HepG2 (cell line): Measurements from ENCODE around the gene MKRN2OS. TPM values are rescaled to one million over a fixed set of nuclear protein-coding genes. Genes with fewer than 3 reads are reported as not detected.
A peak's percentile ranks its signal among the peaks of the same experiment; 100 is the strongest.

Experiments used
- ATF6 ChIP-seq: sonication (generic); formaldehyde crosslinking; conservative IDR thresholded peaks from 2 replicates; pipeline ENCODE4 v1.4.0; 2020; ENCODE audit warnings: missing genetic modification reagents
- MEIS1 ChIP-seq: sonication (generic); formaldehyde crosslinking; IDR thresholded peaks from 2 replicates; pipeline ENCODE4 v1.9.0; 2021; ENCODE audit warnings: mild to moderate bottlenecking, missing genetic modification reagents, moderate library complexity, borderline replicate concordance
- NCOA1 ChIP-seq: sonication (generic); formaldehyde crosslinking; IDR thresholded peaks from 2 replicates; pipeline ENCODE4 v1.9.0; 2021; ENCODE audit warnings: missing genetic modification reagents
- SALL1 ChIP-seq: sonication (generic); formaldehyde crosslinking; IDR thresholded peaks from 2 replicates; pipeline ENCODE4 v1.8.0; 2022; ENCODE audit warnings: mild to moderate bottlenecking, missing genetic modification reagents
- SCMH1 ChIP-seq: sonication (generic); formaldehyde crosslinking; IDR thresholded peaks from 2 replicates; pipeline ENCODE4 v1.9.0; 2021; ENCODE audit warnings: missing genetic modification reagents, mild to moderate bottlenecking, borderline replicate concordance
- STAT5B ChIP-seq: sonication (generic); formaldehyde crosslinking; IDR thresholded peaks from 2 replicates; pipeline ENCODE4 v1.4.0; 2020; ENCODE audit warnings: missing genetic modification reagents
- YEATS2 ChIP-seq: sonication (generic); formaldehyde crosslinking; IDR thresholded peaks from 2 replicates; pipeline ENCODE4 v1.4.0; 2020; ENCODE audit warnings: missing genetic modification reagents, borderline replicate concordance
- ZNF331 ChIP-seq: sonication (generic); formaldehyde crosslinking; IDR thresholded peaks from 2 replicates; pipeline ENCODE4 v1.4.0; 2020; ENCODE audit warnings: missing genetic modification reagents
- ZNF513 ChIP-seq: sonication (generic); formaldehyde crosslinking; conservative IDR thresholded peaks from 2 replicates; pipeline ENCODE4 v1.5.0; 2020; ENCODE audit warnings: missing genetic modification reagents
- polyA plus RNA-seq, 8 experiments: library from polyadenylated mRNA; depleted of rRNA in 3 of 8; stranded (reverse) in 7 of 8; unstranded in 1 of 8; fragments of >200 nt; fragmentation: Illumina TruSeq in 4 of 8; extraction: Trizol in 4 of 8; gene quantifications; 2 replicates each; pipeline versions ENCODE4 v1.2.1 to v1.2.3, GENCODE V29; 2011 to 2016; ENCODE audit warnings: low read depth in 4 of 8, missing spikeins in 1 of 8, mixed read lengths in 1 of 8; ENCODE audit not compliant: insufficient read depth in 1 of 8
- total RNA-seq, 5 experiments: library from RNA; depleted of rRNA; stranded (reverse); fragments of >200 nt; fragmentation: Illumina TruSeq; extraction: Trizol; gene quantifications; 2 replicates each; pipeline ENCODE4 v1.2.3, GENCODE V29; 2016; ENCODE audit warnings: low read depth in 1 of 5
- TF ChIP-seq, protein P1 (sequence below): sonication (generic); formaldehyde crosslinking; IDR thresholded peaks from 2 replicates; pipeline ENCODE4 v1.5.0; 2020; ENCODE audit warnings: mild to moderate bottlenecking, missing genetic modification reagents, borderline replicate concordance
- TF ChIP-seq, protein P2 (sequence below): sonication (generic); formaldehyde crosslinking; IDR thresholded peaks from 2 replicates; pipeline ENCODE4 v1.4.0; 2020; ENCODE audit warnings: missing genetic modification reagents, borderline replicate concordance

MKRN2OS gene
- total and polyA plus RNA-seq, 2 of the 13 experiments (the other 11 are each of a cell fraction or from before 2014, with no cell fraction given), result not detected

DNA sequence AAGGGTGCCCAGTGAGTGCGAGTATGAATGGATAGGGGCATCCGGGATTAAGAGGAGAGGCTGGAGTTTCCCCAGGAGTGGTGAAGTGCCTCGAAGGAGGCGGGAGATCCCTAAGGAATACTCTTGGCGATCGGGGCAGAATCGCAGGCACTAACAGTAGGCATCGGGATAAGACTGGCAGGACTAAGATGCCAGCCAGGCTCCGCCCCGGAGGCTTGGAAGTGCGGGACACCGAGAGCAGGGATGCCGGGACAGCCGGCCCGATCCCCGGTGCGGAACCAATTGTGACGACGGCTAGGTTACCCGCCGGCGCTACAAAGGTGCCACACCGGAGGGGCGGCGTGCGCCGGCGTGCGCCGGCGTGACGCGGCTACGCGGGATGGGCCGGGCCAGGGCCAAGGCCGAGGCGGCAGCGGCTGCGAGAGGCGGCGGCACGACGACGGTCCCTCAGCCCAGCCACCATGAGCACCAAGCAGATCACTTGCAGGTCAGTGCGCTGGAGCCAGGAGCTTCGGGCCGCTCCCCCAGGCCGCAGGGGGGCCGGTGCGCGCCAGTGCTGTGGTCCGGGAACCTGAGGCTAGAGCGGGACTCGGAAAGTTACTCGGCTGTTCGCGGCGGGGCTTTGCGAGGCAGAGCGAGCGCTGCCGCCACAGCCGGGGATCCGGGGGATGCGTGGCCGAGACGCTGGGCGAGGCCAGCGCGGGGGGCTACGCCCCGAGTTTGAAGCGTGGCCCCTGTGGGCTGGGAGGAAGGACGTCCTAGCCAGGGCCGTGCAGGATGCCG lies 11.6 kb upstream of the MKRN2OS start, which contains the start of gene MKRN2 (continued):
- TF ChIP-seq, protein P1, sequence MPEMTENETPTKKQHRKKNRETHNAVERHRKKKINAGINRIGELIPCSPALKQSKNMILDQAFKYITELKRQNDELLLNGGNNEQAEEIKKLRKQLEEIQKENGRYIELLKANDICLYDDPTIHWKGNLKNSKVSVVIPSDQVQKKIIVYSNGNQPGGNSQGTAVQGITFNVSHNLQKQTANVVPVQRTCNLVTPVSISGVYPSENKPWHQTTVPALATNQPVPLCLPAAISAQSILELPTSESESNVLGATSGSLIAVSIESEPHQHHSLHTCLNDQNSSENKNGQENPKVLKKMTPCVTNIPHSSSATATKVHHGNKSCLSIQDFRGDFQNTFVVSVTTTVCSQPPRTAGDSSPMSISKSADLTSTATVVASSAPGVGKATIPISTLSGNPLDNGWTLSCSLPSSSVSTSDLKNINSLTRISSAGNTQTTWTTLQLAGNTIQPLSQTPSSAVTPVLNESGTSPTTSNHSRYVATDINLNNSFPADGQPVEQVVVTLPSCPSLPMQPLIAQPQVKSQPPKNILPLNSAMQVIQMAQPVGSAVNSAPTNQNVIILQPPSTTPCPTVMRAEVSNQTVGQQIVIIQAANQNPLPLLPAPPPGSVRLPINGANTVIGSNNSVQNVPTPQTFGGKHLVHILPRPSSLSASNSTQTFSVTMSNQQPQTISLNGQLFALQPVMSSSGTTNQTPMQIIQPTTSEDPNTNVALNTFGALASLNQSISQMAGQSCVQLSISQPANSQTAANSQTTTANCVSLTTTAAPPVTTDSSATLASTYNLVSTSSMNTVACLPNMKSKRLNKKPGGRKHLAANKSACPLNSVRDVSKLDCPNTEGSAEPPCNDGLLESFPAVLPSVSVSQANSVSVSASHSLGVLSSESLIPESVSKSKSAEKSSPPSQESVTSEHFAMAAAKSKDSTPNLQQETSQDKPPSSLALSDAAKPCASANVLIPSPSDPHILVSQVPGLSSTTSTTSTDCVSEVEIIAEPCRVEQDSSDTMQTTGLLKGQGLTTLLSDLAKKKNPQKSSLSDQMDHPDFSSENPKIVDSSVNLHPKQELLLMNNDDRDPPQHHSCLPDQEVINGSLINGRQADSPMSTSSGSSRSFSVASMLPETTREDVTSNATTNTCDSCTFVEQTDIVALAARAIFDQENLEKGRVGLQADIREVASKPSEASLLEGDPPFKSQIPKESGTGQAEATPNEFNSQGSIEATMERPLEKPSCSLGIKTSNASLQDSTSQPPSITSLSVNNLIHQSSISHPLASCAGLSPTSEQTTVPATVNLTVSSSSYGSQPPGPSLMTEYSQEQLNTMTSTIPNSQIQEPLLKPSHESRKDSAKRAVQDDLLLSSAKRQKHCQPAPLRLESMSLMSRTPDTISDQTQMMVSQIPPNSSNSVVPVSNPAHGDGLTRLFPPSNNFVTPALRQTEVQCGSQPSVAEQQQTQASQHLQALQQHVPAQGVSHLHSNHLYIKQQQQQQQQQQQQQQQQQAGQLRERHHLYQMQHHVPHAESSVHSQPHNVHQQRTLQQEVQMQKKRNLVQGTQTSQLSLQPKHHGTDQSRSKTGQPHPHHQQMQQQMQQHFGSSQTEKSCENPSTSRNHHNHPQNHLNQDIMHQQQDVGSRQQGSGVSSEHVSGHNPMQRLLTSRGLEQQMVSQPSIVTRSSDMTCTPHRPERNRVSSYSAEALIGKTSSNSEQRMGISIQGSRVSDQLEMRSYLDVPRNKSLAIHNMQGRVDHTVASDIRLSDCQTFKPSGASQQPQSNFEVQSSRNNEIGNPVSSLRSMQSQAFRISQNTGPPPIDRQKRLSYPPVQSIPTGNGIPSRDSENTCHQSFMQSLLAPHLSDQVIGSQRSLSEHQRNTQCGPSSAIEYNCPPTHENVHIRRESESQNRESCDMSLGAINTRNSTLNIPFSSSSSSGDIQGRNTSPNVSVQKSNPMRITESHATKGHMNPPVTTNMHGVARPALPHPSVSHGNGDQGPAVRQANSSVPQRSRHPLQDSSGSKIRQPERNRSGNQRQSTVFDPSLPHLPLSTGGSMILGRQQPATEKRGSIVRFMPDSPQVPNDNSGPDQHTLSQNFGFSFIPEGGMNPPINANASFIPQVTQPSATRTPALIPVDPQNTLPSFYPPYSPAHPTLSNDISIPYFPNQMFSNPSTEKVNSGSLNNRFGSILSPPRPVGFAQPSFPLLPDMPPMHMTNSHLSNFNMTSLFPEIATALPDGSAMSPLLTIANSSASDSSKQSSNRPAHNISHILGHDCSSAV (CRISPR knock-in tag), result no peak
- TF ChIP-seq STAT5B (CRISPR knock-in tag), result no peak
- TF ChIP-seq YEATS2 (CRISPR knock-in tag), result peak; percentile 69; the same call in 1 of the 2 replicates
- peak; percentile 86 for TF ChIP-seq SALL1 (CRISPR knock-in tag)
- TF ChIP-seq ZNF513 (CRISPR knock-in tag), result no peak
- no peak for TF ChIP-seq ATF6
- peak; percentile 35 for TF ChIP-seq ZNF331 (CRISPR knock-in tag)
- TF ChIP-seq SCMH1 (CRISPR knock-in tag), result no peak
- TF ChIP-seq, protein P2, sequence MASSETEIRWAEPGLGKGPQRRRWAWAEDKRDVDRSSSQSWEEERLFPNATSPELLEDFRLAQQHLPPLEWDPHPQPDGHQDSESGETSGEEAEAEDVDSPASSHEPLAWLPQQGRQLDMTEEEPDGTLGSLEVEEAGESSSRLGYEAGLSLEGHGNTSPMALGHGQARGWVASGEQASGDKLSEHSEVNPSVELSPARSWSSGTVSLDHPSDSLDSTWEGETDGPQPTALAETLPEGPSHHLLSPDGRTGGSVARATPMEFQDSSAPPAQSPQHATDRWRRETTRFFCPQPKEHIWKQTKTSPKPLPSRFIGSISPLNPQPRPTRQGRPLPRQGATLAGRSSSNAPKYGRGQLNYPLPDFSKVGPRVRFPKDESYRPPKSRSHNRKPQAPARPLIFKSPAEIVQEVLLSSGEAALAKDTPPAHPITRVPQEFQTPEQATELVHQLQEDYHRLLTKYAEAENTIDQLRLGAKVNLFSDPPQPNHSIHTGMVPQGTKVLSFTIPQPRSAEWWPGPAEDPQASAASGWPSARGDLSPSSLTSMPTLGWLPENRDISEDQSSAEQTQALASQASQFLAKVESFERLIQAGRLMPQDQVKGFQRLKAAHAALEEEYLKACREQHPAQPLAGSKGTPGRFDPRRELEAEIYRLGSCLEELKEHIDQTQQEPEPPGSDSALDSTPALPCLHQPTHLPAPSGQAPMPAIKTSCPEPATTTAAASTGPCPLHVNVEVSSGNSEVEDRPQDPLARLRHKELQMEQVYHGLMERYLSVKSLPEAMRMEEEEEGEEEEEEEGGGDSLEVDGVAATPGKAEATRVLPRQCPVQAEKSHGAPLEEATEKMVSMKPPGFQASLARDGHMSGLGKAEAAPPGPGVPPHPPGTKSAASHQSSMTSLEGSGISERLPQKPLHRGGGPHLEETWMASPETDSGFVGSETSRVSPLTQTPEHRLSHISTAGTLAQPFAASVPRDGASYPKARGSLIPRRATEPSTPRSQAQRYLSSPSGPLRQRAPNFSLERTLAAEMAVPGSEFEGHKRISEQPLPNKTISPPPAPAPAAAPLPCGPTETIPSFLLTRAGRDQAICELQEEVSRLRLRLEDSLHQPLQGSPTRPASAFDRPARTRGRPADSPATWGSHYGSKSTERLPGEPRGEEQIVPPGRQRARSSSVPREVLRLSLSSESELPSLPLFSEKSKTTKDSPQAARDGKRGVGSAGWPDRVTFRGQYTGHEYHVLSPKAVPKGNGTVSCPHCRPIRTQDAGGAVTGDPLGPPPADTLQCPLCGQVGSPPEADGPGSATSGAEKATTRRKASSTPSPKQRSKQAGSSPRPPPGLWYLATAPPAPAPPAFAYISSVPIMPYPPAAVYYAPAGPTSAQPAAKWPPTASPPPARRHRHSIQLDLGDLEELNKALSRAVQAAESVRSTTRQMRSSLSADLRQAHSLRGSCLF, result no peak
- TF ChIP-seq MEIS1 (CRISPR knock-in tag), result no peak
- TF ChIP-seq NCOA1 (CRISPR knock-in tag), result peak; percentile 33; the same call in 1 of the 2 replicates
